Thymus (tissue), 14 donors: ENCODE results near the gene TSPAN16. TPM values are rescaled to one million over a fixed set of nuclear protein-coding genes. Genes with fewer than 3 reads are reported as not detected.

Experiments
- DNase-seq, 9 donors: peaks; one replicate each; pipeline ENCODE4 v3.0.0-alpha.2; 2013; ENCODE audit warnings: low spot score in 9 of 9, low read depth in 6 of 9, missing footprints in 1 of 9
- H3K27ac ChIP-seq, 2 donors: one replicate each; pipeline ENCODE4 v1.5.1; 2013; ENCODE audit warnings: control low read depth in 1 of 2, low read depth in 1 of 2, low read length in 1 of 2, mild to moderate bottlenecking in 1 of 2, moderate library complexity in 1 of 2
- H3K27me3 ChIP-seq, 2 donors: one replicate each; pipeline ENCODE4 v1.5.1; 2013; ENCODE audit warnings: low read length in 1 of 2; ENCODE audit not compliant: control insufficient read depth in 2 of 2, insufficient read depth in 1 of 2
- H3K36me3 ChIP-seq, 2 donors: one replicate each; pipeline ENCODE4 v1.5.1; 2013; ENCODE audit warnings: low read length in 1 of 2, mild to moderate bottlenecking in 1 of 2, moderate library complexity in 1 of 2; ENCODE audit not compliant: control insufficient read depth in 2 of 2, insufficient read depth in 2 of 2
- H3K4me1 ChIP-seq, 2 donors: one replicate each; pipeline ENCODE4 v1.5.1; 2013; ENCODE audit warnings: low read length in 2 of 2; ENCODE audit not compliant: control insufficient read depth in 2 of 2, insufficient read depth in 2 of 2
- H3K4me3 ChIP-seq, 2 donors: one replicate each; pipeline ENCODE4 v1.5.1; 2013; ENCODE audit warnings: low read length in 2 of 2, control low read depth in 1 of 2, mild to moderate bottlenecking in 1 of 2
- H3K9me3 ChIP-seq, 2 donors: one replicate each; pipeline ENCODE4 v1.5.1; 2013; ENCODE audit warnings: low read length in 1 of 2, mild to moderate bottlenecking in 1 of 2; ENCODE audit not compliant: control insufficient read depth in 2 of 2, insufficient read depth in 1 of 2
- WGBS: extraction: QIAGEN DNeasy Blood & Tissue Kit; methylation state at CpG from one replicate; pipeline ENCODE4 v1.1.7; 2013; 5-methylcytosine and 5-hydroxymethylcytosine counted together
- long read RNA-seq, 10 donors: transcript quantifications; one replicate each; lab custom pipeline, GENCODE V29; 2026
- polyA plus RNA-seq: library from polyadenylated mRNA; stranded (reverse); fragments of 200-250 nt; gene quantifications from one replicate; pipeline ENCODE4 v1.2.3, GENCODE V29; 2013
- total RNA-seq: library from RNA; stranded (reverse); fragments of 120-200 nt; gene quantifications from one replicate; pipeline ENCODE4 v1.2.4, GENCODE V29; 2013
- donor health status: healthy.

The TSPAN16 gene
- total RNA-seq (not detected), polyA plus RNA-seq (not detected)
- long read RNA-seq, donor 1: 0 reads
- long read RNA-seq, donor 2, partial matches to known transcripts: 0 of 12 reads
- long read RNA-seq, donor 2, other reads (novel, unspliced or antisense): 12 of 12 reads
- long read RNA-seq, donor 3: 0 reads
- long read RNA-seq, donor 4: 0 reads
- long read RNA-seq, donor 5: 0 reads
- long read RNA-seq, donor 6: 0 reads
- long read RNA-seq, donor 7: 0 reads
- long read RNA-seq, donor 8, partial matches to known transcripts: 15 of 33 reads
- long read RNA-seq, donor 8, other reads (novel, unspliced or antisense): 18 of 33 reads
- long read RNA-seq, donor 9: 0 reads
- long read RNA-seq, donor 10: 0 reads

GRCh38 chr19:11295665-11296245, at the start of gene TSPAN16:
TSS of gene TSPAN16 (plus strand) at chr19:11296160. CDS start at chr19:11296298, 138 bp downstream.
- no peak for DNase-seq
- peaks cover 4 to 9% of the 10 kb centered on the region in 2 donors for H3K4me1 ChIP-seq
- H3K27ac ChIP-seq: no peak within 1 kb of the TSS
- H3K9me3 ChIP-seq: no peaks in the 10 kb centered on the region
- 99% methylated on average over 8 of the region's 8 CpGs for WGBS
- peaks cover 0 to 21% of the 10 kb centered on the region in 2 donors for H3K27me3 ChIP-seq
- H3K4me3 ChIP-seq: no peak within 1 kb of the TSS
- no peaks in the 10 kb centered on the region for H3K36me3 ChIP-seq

DNA sequence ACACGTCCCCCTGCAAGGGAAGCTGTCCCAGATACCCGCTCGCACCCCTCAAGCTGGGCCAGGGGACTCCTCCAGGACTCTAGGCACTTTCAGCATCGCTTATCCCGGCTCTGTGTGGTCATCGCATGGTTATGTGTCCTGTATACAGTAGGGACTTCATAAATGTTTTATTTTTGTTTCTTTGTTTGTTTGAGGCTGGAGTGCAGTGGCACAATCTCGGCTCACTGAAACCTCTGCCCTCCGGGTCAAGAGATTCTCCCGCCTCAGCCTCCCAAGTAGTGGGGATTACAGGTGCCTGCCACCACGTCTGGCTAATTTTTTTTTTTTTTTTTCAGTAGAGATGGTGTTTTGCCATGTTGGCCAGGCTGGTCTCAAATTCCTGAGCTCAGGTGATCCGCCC, 49.0 kb upstream of the TSPAN16 start:
- no peak overlapping the region for H3K4me3 ChIP-seq
- peaks cover 0 to 9% of the 10 kb centered on the region in 2 donors for H3K4me1 ChIP-seq
- no peak for DNase-seq
- H3K9me3 ChIP-seq: peaks cover 0 to 2% of the 10 kb centered on the region in 2 donors
- H3K27ac ChIP-seq: no peak overlapping the region
- 95% methylated on average over 11 of the region's 11 CpGs for WGBS
- peaks cover 0 to 13% of the 10 kb centered on the region in 2 donors for H3K27me3 ChIP-seq
- H3K36me3 ChIP-seq: no peaks in the 10 kb centered on the region

GRCh38 chr19:11247391-11247790, 48.6 kb upstream of the TSPAN16 start:
- H3K4me1 ChIP-seq: peaks cover 0 to 9% of the 10 kb centered on the region in 2 donors
- H3K9me3 ChIP-seq: peaks cover 0 to 2% of the 10 kb centered on the region in 2 donors
- H3K36me3 ChIP-seq: no peaks in the 10 kb centered on the region
- H3K4me3 ChIP-seq: no peak overlapping the region
- H3K27ac ChIP-seq: no peak overlapping the region
- peaks cover 0 to 13% of the 10 kb centered on the region in 2 donors for H3K27me3 ChIP-seq
- no peak for DNase-seq
- WGBS: 96% methylated on average over 10 of the region's 10 CpGs

GRCh38 chr19:11247934-11248333, 48.0 kb upstream of the TSPAN16 start:
- Histone ChIP-seq H3K9me3 (peaks cover 0 to 2% of the 10 kb centered on the region in 2 donors), H3K4me3 (no peak overlapping the region), H3K36me3 (no peaks in the 10 kb centered on the region), H3K27ac (no peak overlapping the region), H3K27me3 (peaks cover 0 to 11% of the 10 kb centered on the region in 2 donors), H3K4me1 (peaks cover 0 to 8% of the 10 kb centered on the region in 2 donors)
- WGBS: 96% methylated on average over 14 of the region's 14 CpGs
- no peak for DNase-seq

- Histone ChIP-seq H3K27ac (no peak overlapping the region), H3K36me3 (no peaks in the 10 kb centered on the region), H3K4me1 (peaks cover 0 to under 1% of the 10 kb centered on the region in 2 donors), H3K27me3 (peaks cover 0 to 3% of the 10 kb centered on the region in 2 donors), H3K4me3 (no peak overlapping the region), H3K9me3 (no peaks in the 10 kb centered on the region)
- WGBS: 95% methylated on average over 2 of the region's 2 CpGs
- DNase-seq: no peak
These were observed 47.1 kb upstream of the TSPAN16 start for GRCh38 chr19:11248852-11249251.

DNA sequence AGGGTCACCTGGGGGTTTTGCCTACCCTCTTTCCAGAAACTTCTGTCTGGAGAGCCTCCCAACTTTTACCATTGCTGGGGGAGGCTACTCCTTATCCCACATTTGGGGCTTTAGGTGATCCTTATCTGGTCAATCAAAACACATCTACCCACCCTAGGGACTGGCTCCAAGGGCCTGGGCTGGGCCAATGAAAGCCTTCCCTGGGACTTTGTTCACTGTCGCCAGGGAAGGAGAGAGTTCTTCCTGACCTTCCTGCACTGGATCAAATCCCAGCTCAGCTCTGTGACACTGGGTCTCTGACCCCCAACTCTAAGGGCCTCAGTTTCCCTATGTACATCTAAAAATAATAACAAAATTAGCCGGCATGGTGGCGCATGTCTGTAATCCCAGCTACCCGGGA, 44.7 kb upstream of the TSPAN16 start:
- WGBS: 98% methylated on average over 4 of the region's 4 CpGs
- Histone ChIP-seq H3K4me1 (no peaks in the 10 kb centered on the region), H3K27ac (no peak overlapping the region), H3K4me3 (no peak overlapping the region), H3K9me3 (no peaks in the 10 kb centered on the region), H3K36me3 (no peaks in the 10 kb centered on the region), H3K27me3 (peaks cover 0 to 3% of the 10 kb centered on the region in 2 donors)
- DNase-seq: no peak

DNA sequence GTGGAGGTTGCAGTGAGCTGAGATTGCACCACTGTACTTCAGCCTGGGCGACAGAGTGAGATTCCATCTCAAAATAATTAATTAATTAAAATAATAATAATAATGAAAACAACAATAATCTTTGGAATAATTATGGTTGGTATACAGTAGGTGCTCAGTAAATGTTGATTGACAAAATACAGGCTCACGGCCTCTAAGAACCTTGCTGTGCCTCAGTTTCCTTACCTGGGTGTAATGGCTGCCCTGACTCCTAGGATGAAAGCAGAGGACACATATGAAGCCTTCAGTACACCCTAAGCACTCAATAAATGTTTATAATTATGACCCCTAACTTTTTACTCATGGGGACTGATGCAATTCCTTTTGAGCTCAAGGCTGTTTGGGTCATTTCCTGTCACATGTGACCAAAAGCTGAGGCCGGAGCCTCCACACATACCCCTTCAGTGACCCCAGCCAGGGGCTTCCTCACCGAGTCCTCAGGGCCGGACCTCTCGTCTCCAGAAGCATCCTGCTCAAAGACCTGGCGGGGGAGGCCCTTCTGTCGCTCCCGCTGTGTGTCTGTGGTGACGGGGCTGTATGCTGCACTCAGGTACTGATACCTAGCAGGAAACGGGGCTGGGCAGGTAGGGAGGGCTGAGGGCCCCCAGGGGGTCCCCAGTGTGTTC, 44.2 kb upstream of the TSPAN16 start:
- Histone ChIP-seq H3K27me3 (peaks cover 0 to 5% of the 10 kb centered on the region in 2 donors), H3K4me3 (no peak overlapping the region), H3K4me1 (no peaks in the 10 kb centered on the region), H3K36me3 (no peaks in the 10 kb centered on the region), H3K9me3 (no peaks in the 10 kb centered on the region), H3K27ac (no peak overlapping the region)
- no peak for DNase-seq
- 92% methylated on average over 11 of the region's 11 CpGs for WGBS

- H3K27me3 ChIP-seq: peaks cover 0 to 5% of the 10 kb centered on the region in 2 donors
- no peak overlapping the region for H3K27ac ChIP-seq
- H3K9me3 ChIP-seq: no peaks in the 10 kb centered on the region
- 97% methylated on average over 19 of the region's 19 CpGs for WGBS
- DNase-seq: no peak
- no peak overlapping the region for H3K4me3 ChIP-seq
- no peaks in the 10 kb centered on the region for H3K36me3 ChIP-seq
- no peaks in the 10 kb centered on the region for H3K4me1 ChIP-seq
These were observed 43.1 kb upstream of the TSPAN16 start for GRCh38 chr19:11252665-11253355.
